ENCODE data around the gene TREX2. TPM values are rescaled to one million over a fixed set of nuclear protein-coding genes. Genes with fewer than 3 reads are reported as not detected.

The TREX2 gene
- total and polyA plus RNA-seq, 2 donors = 0.38 to 1.2 TPM

Other genes with a start within 250 kb of the TREX2 start
- gene PNMA6F, start 124.3 kb downstream of the TREX2 start, total RNA-seq = under 0.01 TPM
- gene PNMA6F, start 124.3 kb downstream of the TREX2 start, polyA plus RNA-seq = 0.02 TPM
- gene ZNF275, start 111.9 kb downstream of the TREX2 start, total RNA-seq = 3.7 TPM
- gene ZNF275, start 111.9 kb downstream of the TREX2 start, polyA plus RNA-seq = 4.5 TPM
- gene PNMA6E, start 44.7 kb downstream of the TREX2 start, total RNA-seq = not detected
- gene PNMA6E, start 44.7 kb downstream of the TREX2 start, polyA plus RNA-seq = 0.05 TPM
- gene ZFP92, start 34.6 kb downstream of the TREX2 start, total RNA-seq = 0.19 TPM
- gene ZFP92, start 34.6 kb downstream of the TREX2 start, polyA plus RNA-seq = 0.27 TPM
- 19.1 TPM for gene HAUS7, start 24.5 kb upstream of the TREX2 start, total RNA-seq
- gene HAUS7, start 24.5 kb upstream of the TREX2 start, polyA plus RNA-seq = 47.6 TPM
- 3.4 TPM for gene BGN, start 48.9 kb upstream of the TREX2 start, total RNA-seq
- 21.6 TPM for gene BGN, start 48.9 kb upstream of the TREX2 start, polyA plus RNA-seq
- 0.09 TPM for gene ATP2B3, start 71.6 kb upstream of the TREX2 start, total RNA-seq
- 0.02 TPM for gene ATP2B3, start 71.6 kb upstream of the TREX2 start, polyA plus RNA-seq
- gene CCNQ, start 153.1 kb upstream of the TREX2 start, total RNA-seq = 21.1 TPM
- 28.4 TPM for gene CCNQ, start 153.1 kb upstream of the TREX2 start, polyA plus RNA-seq
- 1.7 TPM for gene DUSP9, start 201.1 kb upstream of the TREX2 start, total RNA-seq
- 0.07 TPM for gene DUSP9, start 201.1 kb upstream of the TREX2 start, polyA plus RNA-seq
- 8.2 TPM for gene PNCK, start 227.8 kb upstream of the TREX2 start, total RNA-seq
- gene PNCK, start 227.8 kb upstream of the TREX2 start, polyA plus RNA-seq = 2.4 TPM
- gene SLC6A8, start 241.9 kb upstream of the TREX2 start, total RNA-seq = 5.5 TPM
- gene SLC6A8, start 241.9 kb upstream of the TREX2 start, polyA plus RNA-seq = 18.2 TPM

Measured in thymus (tissue), 2 donors.